D341Med (cell line): Measurements from ENCODE around the gene ZCWPW1.
A peak's percentile ranks its signal among the peaks of the same experiment; 100 is the strongest.

ENCODE experiments used
- DNase-seq: peaks from one replicate; pipeline ENCODE4 v3.0.0; 2012; ENCODE audit warnings: low spot score

ZCWPW1 gene

DNA sequence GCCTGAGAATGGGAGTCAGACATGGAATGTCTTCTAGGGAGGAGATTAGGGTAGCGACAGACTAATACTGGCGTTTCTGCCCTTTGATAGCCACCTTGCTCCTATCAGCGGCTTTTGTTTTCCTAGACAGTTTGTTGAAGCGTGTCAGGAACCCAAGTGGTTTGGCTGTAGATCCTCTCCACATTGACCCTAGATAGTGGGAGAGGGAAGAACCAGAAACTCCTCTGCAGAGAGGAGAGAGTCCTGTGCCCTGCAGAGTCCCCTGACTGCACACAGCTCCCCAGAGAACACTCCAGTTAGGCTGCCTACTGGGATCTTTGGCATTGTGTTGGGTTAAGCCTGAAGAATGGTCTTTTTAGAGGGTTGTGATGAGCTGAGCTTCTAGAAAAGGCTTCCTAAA lies 3.5 kb upstream of the ZCWPW1 start:
- DNase-seq, result no peak

DNA sequence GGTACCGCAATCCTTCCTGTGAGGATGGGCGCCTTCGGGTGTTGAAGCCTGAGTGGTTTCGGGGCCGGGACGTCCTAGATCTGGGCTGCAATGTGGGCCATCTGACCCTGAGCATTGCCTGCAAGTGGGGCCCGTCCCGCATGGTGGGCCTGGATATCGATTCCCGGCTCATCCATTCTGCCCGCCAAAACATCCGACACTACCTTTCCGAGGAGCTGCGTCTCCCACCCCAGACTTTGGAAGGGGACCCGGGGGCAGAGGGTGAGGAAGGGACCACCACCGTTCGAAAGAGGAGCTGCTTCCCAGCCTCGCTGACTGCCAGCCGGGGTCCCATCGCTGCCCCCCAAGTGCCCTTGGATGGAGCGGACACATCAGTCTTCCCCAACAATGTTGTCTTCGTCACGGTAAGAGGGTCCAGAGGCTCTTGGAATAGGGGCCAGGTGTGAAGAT lies 2.8 kb upstream of the ZCWPW1 start:
- no peak for DNase-seq

GRCh38 chr7:100430493-100431285 lies 2.2 kb upstream of the ZCWPW1 start:
- no peak for DNase-seq

DNA sequence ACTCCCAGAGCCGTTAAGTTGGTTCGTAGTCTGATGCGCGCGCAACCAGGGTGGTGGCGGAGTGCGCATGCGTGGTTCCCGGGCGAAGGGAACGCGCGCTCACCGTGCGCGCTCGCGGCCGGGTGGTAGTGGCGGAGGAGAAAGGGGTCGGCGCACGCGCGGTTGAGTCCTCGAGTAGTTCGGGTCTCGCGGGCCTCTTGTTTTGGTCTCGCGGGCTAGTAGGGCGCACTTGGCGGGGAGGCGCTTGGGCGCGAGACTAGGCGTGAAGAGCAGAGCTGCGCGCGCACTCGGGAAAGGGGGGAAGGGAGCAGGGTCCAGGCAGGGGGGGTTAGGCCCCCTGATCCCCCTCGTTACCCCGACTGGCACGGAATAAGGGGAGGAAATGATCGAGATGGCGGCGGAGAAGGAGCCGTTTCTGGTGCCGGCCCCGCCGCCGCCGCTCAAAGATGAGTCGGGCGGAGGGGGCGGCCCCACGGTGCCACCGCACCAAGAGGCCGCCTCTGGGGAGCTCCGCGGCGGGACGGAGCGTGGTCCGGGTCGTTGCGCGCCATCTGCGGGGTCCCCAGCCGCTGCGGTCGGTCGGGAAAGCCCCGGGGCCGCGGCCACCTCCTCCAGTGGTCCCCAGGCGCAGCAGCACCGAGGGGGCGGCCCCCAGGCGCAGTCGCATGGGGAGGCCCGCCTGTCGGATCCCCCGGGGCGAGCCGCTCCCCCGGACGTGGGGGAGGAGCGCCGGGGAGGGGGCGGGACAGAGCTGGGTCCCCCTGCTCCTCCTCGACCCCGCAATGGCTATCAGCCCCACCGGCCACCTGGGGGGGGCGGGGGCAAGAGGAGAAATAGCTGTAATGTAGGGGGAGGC lies 1.4 kb upstream of the ZCWPW1 start, which contains the start of gene MEPCE:
Gene MEPCE, plus strand, starts transcription at position 195 of the 856 bp plus-strand sequence. Its CDS starts 188 bp downstream, at position 383.
- DNase-seq, result peak; percentile 98

GRCh38 chr7:100428967-100429636 lies 599 bp upstream of the ZCWPW1 start:
- peak; percentile 94 for DNase-seq

DNA sequence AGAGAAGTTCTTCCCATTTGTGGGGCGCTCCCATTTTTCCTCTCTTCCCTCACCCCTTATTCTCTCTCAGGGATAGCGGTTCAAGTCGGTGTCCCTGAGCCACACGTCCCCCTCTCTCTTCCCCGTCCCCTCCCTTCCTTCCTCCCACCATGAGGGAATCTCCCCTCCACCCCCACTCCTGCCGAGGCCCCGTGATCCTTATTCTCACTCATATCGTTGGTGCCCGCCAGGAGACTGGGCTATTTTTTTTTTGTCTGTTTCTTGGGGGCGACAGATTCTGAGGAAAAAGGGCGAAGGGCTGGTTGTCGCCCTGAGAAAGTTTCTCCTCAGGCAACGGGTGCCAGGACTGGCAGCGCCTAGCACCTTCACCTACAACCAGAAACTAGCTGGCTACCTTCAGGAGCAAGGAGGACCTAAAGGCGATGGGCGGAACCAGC lies 723 bp downstream of the ZCWPW1 start:
- DNase-seq, result no peak

GRCh38 chr7:100426516-100426915 lies 2.0 kb downstream of the ZCWPW1 start:
- DNase-seq, result no peak

DNA sequence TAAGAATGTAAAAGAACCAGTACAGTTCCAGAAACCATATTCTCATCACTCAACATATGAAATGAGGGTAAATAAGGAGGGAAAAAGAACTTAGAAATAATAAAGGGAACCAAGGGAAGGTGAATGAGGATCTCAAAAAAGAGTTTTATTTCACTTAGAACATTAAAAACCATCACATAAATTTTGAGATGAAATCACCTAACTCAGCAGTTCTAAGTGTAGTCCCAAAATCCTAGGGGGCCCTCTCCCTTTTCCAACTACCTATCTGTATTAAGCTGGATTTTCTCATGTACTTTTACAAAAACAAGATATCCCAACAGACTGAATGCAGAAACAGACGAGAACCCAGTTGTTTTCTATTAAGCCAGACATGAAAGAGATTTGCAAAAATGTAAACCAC lies 3.2 kb downstream of the ZCWPW1 start:
- DNase-seq, result no peak

GRCh38 chr7:100423315-100423714 lies 5.2 kb downstream of the ZCWPW1 start:
- no peak for DNase-seq

DNA sequence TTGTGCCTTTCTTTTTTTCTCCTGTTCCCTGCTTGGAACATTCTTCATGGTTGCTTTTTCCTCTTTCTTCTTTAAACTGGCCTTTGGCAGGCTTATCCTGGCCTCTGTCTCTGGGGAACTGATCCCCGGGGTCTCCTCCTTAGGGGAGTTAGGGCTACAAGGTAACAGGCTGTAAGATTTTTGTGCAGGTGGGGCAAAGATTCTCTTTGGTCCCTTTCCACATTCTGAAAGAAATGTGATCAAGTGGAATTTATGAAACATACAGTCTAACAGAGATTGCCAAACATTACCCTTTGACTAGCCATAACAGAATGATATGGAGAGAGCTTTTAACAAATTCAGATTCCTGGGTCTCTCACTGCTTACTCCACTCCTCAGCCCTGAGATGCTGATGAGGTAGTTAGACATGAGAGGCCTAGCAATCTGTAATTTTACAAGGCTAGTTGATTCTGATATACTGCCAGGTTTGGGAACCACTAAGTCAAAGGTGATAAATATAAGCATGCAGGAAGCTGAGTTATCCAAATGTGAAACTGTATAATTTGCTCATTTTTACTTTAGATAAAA lies 8.8 kb downstream of the ZCWPW1 start:
- DNase-seq, result no peak

- no peak for DNase-seq
These were observed 9.4 kb downstream of the ZCWPW1 start for GRCh38 chr7:100418930-100419659.

DNA sequence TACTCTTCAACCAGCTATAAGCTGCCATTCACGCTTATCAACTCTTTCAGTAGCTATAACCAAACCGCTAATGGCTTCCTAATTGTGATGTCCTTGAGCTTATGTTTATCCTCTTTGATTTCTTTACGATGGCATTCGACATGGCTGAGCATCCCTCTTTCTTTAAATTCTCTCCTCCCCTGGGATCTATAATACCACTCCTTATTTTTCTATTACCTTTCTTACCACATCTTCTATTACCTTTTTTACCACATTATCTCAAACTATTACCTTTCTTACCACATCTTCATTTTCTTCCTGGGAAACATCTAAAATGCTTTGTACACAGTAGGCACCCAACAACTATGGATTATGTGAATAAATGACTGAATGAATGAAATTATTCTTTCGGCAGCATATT lies 13.1 kb downstream of the ZCWPW1 start:
- no peak for DNase-seq

GRCh38 chr7:100413889-100414288 lies 14.6 kb downstream of the ZCWPW1 start:
- no peak for DNase-seq

- DNase-seq, result no peak
These were observed 15.2 kb downstream of the ZCWPW1 start for GRCh38 chr7:100413346-100413745.

GRCh38 chr7:100411101-100411500 lies 17.4 kb downstream of the ZCWPW1 start:
- DNase-seq, result no peak

DNA sequence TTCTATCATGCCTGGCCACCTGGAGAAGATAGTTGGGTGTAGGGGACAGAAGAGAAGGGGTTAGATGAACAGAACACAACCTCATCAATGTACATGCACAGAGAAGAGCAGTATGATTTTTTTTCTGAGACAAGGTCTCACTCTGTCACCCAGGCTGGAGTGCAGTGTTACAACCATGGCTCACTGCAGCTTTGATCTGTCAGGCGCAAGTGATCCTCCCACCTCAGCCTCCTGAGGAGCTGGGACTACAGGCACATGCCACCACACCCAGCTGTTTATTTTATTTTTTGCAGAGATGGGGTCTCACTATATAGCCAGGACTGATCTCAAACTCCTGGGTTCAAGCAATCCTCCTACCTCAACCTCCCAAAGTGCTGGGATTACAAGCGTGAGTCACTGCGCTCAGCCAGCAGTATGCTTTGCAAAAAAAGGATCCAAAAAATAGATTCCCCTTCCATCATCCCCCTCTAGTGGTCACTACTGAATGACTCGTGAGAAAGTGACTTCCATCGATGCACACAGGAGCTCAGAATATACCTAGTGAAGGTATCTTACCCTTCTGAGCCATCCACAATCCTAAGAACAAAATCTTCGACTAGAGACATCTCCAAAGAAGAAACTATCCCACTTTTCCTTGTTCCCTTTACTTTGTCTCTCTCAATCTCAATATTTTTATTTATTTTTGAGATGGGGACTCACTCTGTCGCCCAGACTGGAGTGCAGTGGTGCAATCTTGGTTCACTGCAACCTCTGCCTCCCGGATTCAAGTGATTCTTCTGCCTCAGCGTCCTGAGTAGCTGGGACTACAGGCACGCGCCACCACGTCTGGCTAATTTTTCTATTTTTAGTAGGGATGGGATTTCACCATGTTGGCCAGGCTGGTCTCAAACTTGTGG lies 21.0 kb downstream of the ZCWPW1 start:
- DNase-seq, result peak; percentile 70

DNA sequence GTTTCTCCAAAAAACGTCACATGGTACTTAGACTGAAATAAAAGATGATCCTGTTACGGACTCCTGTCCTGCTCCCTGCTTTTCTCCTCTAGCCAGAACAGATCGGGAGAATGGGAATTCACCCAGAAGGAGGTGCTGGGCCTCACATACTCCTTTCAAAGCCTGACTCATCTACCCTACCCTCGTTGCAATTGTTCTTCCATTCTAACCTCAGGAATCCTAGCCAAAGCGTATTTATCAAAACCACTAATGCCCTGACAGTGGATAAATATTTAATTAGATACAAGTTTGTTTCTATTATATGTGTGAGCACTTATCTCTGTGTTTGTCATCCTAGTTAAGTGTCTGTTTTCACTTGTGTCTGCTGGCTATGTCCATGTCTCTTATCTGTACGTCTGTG lies 21.7 kb downstream of the ZCWPW1 start:
- DNase-seq, result no peak

DNA sequence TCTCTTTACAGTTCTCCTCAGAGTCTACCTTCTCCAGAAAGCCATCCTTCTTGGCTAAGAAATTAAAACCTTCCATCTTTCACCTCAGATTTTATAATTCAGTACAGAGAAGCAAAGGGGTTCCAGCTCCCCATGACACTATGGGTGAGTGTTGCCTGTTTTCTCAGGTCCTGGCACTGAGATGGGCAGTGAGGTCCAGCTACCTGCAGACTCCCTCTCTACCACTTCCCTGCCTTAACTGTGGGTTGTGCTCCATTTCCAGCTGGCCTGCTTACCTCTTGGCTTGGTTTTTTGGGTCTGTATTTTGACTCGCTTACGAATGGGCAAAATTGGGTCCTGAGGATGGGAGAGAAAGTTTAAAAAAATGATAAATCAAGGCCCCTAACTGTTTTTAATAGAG lies 26.3 kb downstream of the ZCWPW1 start:
- DNase-seq, result no peak

- DNase-seq, result no peak
These were observed 26.7 kb downstream of the ZCWPW1 start for GRCh38 chr7:100401811-100402210.

DNA sequence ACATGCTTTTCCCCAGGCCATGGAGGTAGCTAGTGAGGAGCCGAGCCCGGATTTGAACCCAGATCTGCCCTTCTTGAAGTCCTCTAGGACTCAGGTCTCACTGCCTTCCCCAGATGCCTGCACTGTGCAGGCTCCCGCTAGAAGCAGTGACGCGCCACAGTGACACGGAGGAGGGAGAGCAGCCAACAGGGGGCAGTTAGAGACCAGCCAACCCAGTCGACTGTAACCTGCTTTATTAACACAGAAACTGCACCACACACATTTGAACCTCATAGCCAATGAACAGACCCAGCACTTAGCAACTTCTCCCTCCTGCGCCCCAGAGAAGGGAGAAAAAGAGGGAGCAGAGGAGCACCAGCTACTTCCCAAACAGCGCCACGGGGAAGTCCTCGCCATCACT lies 27.8 kb downstream of the ZCWPW1 start:
- DNase-seq, result peak; percentile 52
